Smooth muscle cell (in vitro differentiated cells): ENCODE data around the gene ALX4. TPM values are rescaled to one million over a fixed set of nuclear protein-coding genes. Genes with fewer than 3 reads are reported as not detected.

ENCODE experiments used
- DNase-seq: peaks from one replicate; lab custom pipeline; 2025; ENCODE audit not compliant: unreplicated experiment; lab: John Stamatoyannopoulos, UW
- H2AFZ ChIP-seq: fragments of 200-600 bp; sonication (generic); 2 replicates; pipeline ENCODE4 v1.6.0; 2016; ENCODE audit warnings: antibody characterized with exemption, low read depth, mild to moderate bottlenecking
- H3F3A ChIP-seq: fragments of 200-600 bp; sonication (generic); 2 replicates; pipeline ENCODE4 v1.6.0; 2017; ENCODE audit warnings: antibody characterized with exemption, low read depth
- H3K27ac ChIP-seq: fragments of 200-600 bp; sonication (generic); 2 replicates; pipeline ENCODE4 v1.5.1; 2016; ENCODE audit warnings: low read depth, mild to moderate bottlenecking
- H3K27me3 ChIP-seq: fragments of 200-600 bp; sonication (generic); 2 replicates; pipeline ENCODE4 v1.6.1; 2016; ENCODE audit warnings: low read depth, mild to moderate bottlenecking
- H3K36me3 ChIP-seq: fragments of 200-600 bp; sonication (generic); 2 replicates; pipeline ENCODE4 v1.5.1; 2016; ENCODE audit warnings: low read depth
- H3K4me1 ChIP-seq: fragments of 200-600 bp; sonication (generic); 2 replicates; pipeline ENCODE4 v1.5.1; 2016; ENCODE audit warnings: low read depth
- H3K4me2 ChIP-seq: fragments of 200-600 bp; sonication (generic); 2 replicates; pipeline ENCODE4 v1.6.0; 2016; ENCODE audit warnings: mild to moderate bottlenecking
- H3K4me3 ChIP-seq: fragments of 200-600 bp; sonication (generic); 2 replicates; pipeline ENCODE4 v1.5.1; 2016; ENCODE audit warnings: mild to moderate bottlenecking
- H3K79me2 ChIP-seq: fragments of 200-600 bp; sonication (generic); 2 replicates; pipeline ENCODE4 v1.6.0; 2016; ENCODE audit warnings: low read depth, mild to moderate bottlenecking
- H3K9ac ChIP-seq: fragments of 200-600 bp; sonication (generic); 2 replicates; pipeline ENCODE4 v1.6.0; 2016; ENCODE audit warnings: low read depth
- H3K9me3 ChIP-seq: fragments of 200-600 bp; sonication (generic); replicated peaks from 2 replicates; pipeline ENCODE4 v1.5.1; 2016; ENCODE audit warnings: low read depth
- H4K20me1 ChIP-seq: fragments of 200-600 bp; sonication (generic); 2 replicates; pipeline ENCODE4 v1.6.0; 2016; ENCODE audit warnings: low read depth
- WGBS: methylation state at CpG from one replicate; pipeline ENCODE4 v1.1.7; 2016; ENCODE audit warnings: low lambda C conversion rate; 5-methylcytosine and 5-hydroxymethylcytosine counted together
- polyA plus RNA-seq: library from polyadenylated mRNA; unstranded; fragments of >200 nt; fragmentation: Nextera tagmentation; extraction: Ambion mirVana; gene quantifications from 2 replicates; pipeline ENCODE4 v1.2.1, GENCODE V29; 2016
- total RNA-seq: library from RNA; depleted of rRNA; stranded (reverse); fragments of >200 nt; gene quantifications from 2 replicates; pipeline ENCODE4 v1.2.3, GENCODE V29; 2014
- TF ChIP-seq, protein P1 (sequence below): fragments of 200-600 bp; sonication (generic); IDR thresholded peaks from 2 replicates; pipeline ENCODE4 v1.5.1; 2017; ENCODE audit warnings: borderline replicate concordance, mild to moderate bottlenecking, antibody characterized with exemption; ENCODE audit not compliant: insufficient read depth, poor library complexity, severe bottlenecking

The ALX4 gene
- total and polyA plus RNA-seq, 2 experiments from 2014 or later, result not detected

DNA sequence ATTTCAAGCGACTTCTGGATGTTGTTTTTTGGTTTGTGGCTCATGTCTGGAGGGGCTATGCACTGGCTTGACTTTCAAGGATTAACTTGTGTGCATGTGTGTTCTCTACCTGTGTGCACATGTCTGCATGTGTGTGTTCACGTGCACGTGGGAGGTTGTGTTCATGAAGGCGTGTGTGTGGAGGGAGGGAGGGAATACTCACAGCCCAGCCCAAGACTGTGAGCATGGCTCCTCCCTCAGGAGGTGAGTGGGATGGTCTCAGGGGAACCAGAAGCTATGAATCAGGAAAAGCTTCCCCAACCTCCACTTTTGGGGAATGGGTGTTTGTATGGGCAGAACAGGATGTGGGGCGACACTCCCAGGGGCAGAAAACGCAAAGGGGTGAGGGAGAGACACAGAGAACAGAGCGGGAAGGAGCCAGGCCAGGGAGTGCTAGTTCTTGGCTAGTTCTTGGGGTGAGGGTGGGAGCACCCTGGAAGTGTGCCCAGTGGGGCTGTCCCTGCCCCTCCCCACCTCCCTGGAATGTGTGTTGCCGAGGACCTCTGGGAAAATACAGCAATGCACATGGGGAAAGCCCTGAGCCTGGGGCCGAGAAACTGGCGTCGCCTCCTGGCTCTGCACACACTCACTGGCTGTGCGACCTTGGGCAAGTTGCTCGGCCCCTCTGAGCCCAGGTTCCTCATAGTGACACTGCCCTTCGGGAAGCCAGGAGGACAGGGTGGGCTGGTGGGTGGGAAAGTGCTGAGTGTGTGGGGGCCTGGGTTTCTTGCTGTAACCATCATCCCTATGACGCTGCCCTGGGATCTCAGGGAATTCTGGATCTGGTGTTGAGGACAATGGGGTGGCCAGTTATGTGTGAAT is 16.9 kb upstream of the ALX4 start:
- Histone ChIP-seq H3K4me2 (no peak overlapping the region), H3K4me3 (no peak overlapping the region), H3K36me3 (no peaks in the 10 kb centered on the region), H3K9ac (no peak overlapping the region), H3F3A (no peaks in the 10 kb centered on the region), H2AFZ (no peak overlapping the region), H3K27ac (no peak overlapping the region), H4K20me1 (no peaks in the 10 kb centered on the region), H3K27me3 (peaks cover 88% of the 10 kb centered on the region), H3K79me2 (no peaks in the 10 kb centered on the region), H3K9me3 (no peaks in the 10 kb centered on the region), H3K4me1 (no peaks in the 10 kb centered on the region)
- WGBS, result 71% methylated on average over 15 of the region's 15 CpGs
- no peak for DNase-seq
- TF ChIP-seq, protein P1, sequence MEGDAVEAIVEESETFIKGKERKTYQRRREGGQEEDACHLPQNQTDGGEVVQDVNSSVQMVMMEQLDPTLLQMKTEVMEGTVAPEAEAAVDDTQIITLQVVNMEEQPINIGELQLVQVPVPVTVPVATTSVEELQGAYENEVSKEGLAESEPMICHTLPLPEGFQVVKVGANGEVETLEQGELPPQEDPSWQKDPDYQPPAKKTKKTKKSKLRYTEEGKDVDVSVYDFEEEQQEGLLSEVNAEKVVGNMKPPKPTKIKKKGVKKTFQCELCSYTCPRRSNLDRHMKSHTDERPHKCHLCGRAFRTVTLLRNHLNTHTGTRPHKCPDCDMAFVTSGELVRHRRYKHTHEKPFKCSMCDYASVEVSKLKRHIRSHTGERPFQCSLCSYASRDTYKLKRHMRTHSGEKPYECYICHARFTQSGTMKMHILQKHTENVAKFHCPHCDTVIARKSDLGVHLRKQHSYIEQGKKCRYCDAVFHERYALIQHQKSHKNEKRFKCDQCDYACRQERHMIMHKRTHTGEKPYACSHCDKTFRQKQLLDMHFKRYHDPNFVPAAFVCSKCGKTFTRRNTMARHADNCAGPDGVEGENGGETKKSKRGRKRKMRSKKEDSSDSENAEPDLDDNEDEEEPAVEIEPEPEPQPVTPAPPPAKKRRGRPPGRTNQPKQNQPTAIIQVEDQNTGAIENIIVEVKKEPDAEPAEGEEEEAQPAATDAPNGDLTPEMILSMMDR, result no peak

DNA sequence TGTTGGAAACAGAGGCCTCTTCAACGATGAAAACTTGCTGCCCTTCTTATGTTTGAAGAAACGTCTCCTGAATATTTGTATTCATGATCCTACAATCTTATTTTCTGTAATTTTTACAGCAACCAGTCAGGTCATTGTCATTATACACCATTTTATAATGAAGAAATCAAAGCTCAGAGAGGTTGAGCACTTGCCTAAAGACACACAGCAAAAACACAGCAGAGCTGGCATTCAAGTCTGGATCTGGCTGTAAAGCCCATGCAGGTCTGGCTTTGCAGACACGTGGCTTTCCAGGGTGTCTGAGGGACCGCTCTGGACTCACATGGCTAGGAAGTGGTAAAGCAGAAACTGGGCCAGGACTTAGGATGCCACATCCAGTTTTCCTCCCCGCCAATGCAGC is 15.8 kb upstream of the ALX4 start:
- Histone ChIP-seq H3K27me3 (peaks cover 93% of the 10 kb centered on the region), H4K20me1 (no peaks in the 10 kb centered on the region), H3K4me1 (no peaks in the 10 kb centered on the region), H3K4me3 (no peak overlapping the region), H3K4me2 (no peak overlapping the region), H3K27ac (no peak overlapping the region), H3K9ac (no peak overlapping the region), H2AFZ (no peak overlapping the region), H3F3A (no peaks in the 10 kb centered on the region), H3K36me3 (no peaks in the 10 kb centered on the region), H3K9me3 (no peaks in the 10 kb centered on the region), H3K79me2 (no peaks in the 10 kb centered on the region)
- WGBS, result 77% methylated on average over 5 of the region's 5 CpGs
- no peak for DNase-seq
- TF ChIP-seq, protein P1, result no peak

DNA sequence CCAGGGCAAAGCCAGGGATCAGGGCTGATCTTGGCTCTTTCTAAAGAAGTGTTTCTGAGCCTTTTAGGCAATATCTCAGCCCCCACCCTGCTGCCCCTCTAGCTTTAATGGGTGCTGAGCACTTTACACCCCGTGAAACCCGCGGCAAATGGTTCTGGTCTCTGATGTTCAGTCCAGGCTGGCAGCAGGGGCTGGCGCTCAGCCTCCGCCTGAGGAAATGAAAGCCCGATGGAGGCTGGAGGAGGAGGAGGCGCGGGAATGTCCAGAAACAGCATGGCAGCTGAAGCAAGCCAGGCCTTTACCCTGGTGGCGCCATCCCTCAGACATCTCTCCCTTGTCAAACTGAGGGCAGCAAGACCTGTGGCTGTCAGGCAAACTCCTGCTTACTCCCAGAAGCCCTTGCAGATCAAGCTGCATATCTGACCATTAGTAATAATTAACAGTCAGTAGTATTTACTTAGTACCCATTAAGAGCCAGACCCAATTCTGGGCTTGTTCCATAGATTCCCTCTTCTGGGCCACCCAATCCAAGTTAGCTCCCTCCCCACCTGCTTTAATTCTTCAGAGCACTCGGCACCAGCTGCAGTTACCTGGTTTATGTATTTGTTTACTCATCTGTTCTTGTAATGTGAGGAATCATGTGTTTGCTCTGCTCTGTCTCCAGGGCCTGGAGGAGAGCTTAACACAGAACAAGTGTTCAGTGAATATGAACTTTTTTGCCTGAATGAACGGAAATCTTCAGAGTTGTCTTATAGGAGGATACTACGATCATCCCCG is 15.0 kb upstream of the ALX4 start:
- Histone ChIP-seq H4K20me1 (no peaks in the 10 kb centered on the region), H3F3A (no peaks in the 10 kb centered on the region), H3K4me2 (no peak overlapping the region), H3K9ac (no peak overlapping the region), H3K27me3 (peaks cover 93% of the 10 kb centered on the region), H3K4me3 (no peak overlapping the region), H2AFZ (no peak overlapping the region), H3K27ac (no peak overlapping the region), H3K79me2 (no peaks in the 10 kb centered on the region), H3K4me1 (no peaks in the 10 kb centered on the region), H3K9me3 (no peaks in the 10 kb centered on the region), H3K36me3 (no peaks in the 10 kb centered on the region)
- no peak for DNase-seq
- 37% methylated on average over 13 of the region's 13 CpGs for WGBS
- TF ChIP-seq, protein P1, result no peak
